Activated naive CD4-positive, alpha-beta T cell treated with anti-CD3 and anti-CD28 coated beads, Interleukin-2, amount 50 U/mL, for 16 hours (primary cell): Measurements from ENCODE around the gene PRX.
"Not testable (repeated sequence)": the region's sequence is repeated elsewhere in the genome, so short reads cannot be mapped to it uniquely, and the experiment has no call there.

Experiments
- DNase-seq: peaks from one replicate; pipeline ENCODE4 v3.0.0-alpha.2; 2020

The PRX gene

DNA sequence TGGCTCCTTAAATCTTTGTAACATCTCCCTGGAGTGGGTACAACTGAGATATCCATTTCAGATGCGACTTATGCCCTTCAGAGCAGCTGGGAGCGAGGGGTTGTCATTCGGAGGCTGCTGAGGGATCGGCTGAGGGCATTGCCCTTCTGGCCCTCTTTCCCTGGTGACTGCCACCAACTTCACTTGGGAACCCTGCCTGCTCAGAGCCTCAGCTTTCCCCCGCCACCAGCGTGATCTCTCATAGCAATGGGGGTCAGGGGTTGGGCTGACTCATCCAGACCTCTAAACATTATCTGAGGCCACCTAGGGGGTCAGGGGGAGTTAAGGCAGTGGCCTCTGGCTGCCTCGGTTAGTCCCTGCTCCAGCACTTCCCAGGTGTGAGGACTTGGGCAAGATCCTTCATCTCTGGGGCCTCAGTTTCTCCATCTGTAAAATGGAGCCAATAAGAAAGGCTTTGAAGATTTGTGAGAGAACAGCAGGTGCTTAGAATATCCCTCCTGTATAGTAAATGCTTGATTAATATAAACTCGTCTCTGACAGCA is 1.1 kb downstream of the PRX start:
- DNase-seq: no peak

DNA sequence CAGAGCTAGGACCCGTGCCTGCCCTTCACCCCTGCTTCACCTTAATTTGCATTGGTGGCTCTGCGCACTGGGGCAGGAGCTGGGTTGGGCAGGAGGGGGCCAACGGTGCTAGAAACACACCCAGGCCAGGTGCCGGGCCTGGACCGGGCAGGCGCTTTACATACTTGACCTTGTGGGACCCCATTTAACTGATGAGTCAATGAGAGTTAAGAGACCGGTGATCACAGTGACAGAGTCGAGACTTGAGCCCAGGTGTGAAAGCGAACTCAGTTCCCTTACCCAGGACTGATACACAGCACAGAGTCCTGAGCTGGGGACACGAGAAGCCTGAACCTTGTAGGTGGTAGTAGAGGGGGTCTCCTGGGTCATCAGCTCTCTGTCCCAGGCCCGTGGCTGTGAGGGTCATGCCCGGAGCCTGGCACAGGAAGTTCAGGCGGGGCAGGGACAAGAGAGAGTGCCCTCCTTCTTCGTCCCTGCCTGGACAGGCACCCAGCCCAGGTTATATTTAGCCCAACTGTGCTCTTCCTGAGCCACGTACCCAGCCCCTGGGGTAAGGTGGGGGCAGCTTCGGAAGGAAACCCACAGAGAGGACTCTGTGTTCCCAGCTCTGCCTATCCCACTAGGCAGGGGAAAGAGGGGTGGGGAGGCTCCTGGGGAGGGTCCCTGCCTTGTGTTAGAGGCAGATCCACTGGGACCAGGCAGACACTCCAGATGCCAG is 1.9 kb downstream of the PRX start:
- no peak for DNase-seq

DNA sequence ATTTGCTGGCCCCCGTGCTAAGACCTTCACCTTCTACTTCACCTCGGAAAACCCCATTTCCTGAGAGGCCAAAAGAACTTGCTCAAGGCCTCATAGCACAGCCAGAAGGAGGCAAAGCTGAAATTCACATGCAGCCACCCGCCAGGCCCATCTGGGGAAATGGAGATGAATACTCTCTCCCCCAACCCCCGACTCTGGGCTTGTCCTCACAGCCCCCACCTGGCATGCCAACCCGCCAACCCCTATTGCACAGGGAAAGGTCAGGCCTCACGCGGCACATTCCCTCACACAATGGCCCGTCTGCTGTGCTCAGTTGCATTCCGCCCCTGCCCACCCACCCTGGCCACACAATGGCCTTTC is 3.2 kb downstream of the PRX start:
- no peak for DNase-seq

DNA sequence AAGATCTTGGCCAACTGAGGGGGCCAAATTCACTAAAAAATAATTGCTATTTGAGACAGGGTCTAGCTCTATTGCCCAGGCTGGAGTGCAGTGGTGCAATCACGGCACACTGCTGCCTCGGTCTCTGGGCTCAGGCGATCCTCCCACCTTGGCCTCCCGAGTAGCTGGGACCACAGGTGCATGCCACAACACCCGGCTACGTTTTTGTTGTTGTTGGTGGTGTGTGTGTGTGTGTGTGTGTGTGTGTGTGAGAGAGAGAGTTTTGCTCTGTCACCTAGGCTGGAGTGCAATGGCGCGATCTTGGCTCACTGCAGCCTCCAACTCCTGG is 4.6 kb downstream of the PRX start:
- not testable (repeated sequence) for DNase-seq

DNA sequence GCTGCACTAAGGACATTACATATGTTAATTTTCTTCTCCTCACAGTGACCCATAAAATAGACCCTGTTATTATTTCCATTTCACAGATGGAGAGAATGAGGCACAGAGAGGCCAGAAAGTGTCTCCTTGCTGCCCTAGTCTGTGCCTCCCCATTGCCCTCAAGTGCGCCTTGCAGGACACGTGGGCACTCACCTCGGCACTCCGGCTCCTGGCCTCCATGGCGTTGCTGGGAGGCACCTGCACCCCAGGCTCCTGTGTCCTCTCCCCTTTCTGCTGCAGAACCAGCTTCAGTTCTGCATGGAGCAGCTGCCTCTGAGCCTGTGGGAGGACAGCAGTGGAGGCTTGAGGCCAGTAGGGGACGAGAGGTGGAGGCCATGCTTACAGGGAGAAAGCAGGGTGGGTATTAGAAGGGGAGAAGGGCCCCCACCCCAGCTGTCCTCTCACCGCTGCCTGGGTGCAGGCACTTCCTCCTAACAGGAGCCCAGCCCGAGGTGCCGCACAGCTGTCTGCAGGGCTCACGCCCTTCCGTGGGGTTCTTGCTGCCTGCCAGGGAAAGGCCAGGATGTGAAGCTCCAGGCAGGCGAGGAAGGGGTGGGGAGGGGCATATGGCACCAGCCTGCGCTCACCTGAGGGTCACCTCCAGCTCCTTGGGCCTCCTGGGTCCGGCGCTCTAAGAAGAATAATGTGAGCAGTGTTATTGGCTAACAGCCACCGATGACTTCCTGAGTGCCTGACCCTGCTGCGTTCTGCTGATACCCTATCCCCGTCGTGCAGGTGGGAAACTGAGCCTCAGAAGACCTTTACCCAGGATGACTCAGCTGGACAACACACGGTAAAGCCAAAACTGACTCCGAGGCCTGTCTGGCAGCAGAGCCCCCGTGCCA is 5.2 kb downstream of the PRX start:
- no peak for DNase-seq

DNA sequence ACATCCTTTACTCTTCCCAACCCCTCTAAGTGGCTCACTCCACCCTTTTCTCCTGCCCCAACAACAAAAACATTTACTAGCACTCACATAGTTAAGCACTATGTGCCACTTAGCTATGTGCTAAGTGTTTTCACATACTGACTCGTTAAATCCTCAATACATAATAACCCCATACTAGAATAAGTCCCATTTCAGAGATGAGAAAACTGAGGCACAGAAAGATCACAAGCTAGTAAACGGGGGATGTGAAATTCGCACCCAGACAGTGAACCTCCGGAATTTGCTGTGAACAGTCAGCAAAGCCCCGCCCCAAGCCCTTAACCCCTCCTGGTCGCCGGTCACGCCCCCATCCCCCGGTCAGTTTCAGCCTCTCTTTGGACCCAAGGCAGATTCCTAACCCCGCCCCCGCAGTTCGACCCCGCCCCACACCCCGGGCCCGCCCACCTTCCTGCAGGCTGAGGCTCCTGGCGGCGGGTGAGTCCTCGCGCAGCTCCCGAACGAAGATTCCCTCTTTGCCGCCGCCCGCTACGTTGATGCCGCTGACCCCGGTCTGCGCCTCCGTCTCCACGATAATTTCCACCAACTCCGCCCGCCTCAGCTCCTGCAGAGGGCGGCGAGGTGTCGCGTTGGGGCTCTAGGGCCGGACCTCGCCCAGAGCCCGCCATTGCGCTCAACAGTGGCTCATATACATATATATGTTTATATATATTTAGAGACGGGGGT is 9.8 kb downstream of the PRX start:
- peak; percentile 65 for DNase-seq

DNA sequence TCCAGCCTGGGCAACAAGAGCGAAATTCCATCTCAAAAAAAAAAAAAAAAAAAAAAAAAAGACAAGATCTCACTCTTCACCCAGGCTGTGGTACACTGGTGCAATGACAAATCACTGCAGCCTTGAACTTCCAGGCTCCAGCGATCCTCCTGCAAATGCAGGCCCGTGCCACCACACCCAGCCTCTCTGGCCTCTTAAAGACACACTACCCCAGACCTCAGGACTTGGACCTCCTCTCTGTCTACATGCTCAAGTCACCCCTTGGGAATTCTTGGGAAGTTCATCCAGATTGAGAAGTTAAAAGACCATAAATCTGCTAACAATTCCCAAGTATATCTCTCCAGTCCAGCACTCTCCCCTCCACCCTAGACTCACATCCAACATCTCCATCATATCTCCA is 12.6 kb downstream of the PRX start:
- no peak for DNase-seq

DNA sequence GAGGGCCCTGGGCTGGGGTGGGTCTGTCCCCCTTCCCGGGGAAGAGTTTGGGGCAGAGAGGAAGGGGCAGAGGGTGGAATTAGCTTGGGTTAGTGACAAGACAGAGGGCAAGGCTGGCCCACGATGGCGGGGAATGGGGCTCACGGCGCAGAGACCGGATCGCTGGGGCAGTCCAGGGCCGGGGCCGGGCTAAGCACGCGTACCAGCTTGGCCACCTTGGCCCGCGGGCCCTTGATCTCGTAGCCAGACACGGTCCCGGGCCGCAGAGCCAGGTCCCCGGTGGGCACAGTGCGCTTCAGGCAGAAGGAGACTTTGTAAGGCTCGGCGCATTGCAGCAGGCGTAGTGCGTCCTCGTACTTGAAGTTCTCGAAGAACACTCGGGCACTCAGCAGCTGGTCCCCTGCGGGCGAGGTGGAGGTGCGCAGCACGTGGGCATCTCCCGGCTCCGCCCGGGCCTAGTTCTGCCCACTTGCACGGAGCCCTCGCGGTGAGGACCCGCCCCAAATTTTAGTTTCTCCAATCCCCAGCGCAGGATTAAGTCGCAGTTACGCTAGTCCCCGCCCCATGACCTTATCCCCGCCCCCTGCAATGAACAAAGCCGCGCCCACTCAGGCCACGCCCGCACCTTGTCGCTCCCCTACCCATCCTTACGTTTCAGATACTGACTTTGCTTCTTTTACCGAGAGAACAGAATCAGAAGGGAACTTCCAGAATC is 14.6 kb downstream of the PRX start:
- DNase-seq: peak; percentile 77

DNA sequence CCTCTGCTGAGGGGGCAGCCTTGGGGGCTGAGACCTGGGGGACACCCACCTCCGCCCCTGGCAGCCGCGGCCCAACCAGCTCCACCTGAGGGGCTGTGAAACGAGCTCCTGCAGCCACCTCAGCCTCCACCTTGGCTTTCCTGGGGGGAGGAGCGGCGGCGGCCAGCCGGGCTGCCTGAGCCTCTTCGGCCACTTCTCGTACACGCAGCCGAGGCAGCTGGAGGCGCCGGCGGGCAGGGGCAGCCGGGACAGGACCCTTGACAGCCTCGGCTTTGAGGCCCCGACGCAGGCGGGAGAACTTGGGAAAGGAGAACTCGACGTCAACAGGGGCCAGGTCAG is 15.6 kb downstream of the PRX start:
- DNase-seq: no peak

DNA sequence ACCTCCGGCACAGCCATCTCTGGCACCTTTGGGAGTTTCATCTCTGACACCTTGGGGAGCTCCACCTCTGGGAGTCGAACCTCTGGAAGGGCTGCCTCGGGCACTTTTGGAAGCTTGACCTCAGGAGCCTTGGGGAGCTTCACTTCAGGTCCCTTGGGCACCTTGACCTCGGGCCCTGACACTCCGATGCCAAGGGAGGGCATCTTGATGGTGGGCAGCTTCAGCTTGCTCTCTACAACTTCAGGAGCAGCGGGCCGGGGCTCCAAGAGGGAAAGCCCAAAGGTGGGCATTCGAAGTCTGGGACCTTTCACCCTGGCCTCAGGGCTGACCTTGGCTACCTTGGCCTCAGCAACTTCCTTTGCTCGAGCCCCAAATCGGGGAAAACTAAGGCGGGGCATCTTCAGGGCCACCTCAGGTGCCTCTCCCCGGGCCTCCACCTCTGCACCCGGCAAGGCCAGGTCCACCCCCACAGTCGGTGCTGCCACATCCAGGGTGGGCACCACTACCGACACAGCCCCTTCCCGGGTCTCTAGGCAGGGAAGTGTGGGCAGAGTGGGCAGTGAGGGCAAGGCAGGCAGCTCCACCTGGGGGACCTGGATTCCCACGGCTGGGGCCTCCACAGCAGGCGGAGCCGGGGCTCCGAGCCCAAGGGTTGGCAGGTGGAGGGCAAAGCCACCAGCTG is 16.2 kb downstream of the PRX start:
- no peak for DNase-seq

DNA sequence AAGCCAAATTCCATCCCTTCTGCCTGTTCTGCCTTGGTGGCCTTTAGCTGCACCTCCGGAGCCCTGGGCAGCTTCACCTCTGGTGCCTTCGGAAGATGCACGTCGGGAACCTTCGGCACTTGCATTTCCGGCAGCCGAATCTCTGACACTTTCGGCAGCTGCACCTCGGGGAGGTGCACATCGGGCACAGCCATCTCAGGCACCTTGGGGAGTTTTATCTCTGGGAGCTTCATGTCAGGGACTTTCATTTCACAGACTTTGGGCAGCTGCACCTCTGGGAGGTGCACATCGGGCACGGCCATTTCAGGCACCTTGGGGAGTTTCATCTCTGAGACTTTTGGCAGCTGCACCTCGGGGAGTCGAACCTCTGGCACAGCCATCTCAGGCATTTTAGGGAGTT is 17.2 kb downstream of the PRX start:
- no peak for DNase-seq

DNA sequence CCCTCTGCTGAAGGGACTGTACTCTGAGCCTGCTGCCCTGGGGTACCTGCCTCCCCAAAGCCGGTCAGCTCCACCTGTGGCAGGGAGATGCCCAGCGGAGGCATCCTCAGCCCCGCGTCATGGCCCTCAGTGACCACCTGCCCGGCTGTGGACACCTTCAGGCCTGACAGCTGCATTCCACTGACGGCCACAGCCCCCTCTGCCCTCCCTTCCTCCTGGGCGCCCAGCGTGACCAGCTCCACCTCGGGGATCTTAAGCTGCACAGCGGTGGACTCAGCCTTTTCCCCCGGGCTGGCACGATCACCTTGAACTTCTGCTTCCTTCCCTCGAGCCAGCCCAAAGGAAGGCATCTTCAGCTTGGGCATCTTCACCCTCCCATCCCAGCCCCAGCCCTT is 18.4 kb downstream of the PRX start:
- no peak for DNase-seq

DNA sequence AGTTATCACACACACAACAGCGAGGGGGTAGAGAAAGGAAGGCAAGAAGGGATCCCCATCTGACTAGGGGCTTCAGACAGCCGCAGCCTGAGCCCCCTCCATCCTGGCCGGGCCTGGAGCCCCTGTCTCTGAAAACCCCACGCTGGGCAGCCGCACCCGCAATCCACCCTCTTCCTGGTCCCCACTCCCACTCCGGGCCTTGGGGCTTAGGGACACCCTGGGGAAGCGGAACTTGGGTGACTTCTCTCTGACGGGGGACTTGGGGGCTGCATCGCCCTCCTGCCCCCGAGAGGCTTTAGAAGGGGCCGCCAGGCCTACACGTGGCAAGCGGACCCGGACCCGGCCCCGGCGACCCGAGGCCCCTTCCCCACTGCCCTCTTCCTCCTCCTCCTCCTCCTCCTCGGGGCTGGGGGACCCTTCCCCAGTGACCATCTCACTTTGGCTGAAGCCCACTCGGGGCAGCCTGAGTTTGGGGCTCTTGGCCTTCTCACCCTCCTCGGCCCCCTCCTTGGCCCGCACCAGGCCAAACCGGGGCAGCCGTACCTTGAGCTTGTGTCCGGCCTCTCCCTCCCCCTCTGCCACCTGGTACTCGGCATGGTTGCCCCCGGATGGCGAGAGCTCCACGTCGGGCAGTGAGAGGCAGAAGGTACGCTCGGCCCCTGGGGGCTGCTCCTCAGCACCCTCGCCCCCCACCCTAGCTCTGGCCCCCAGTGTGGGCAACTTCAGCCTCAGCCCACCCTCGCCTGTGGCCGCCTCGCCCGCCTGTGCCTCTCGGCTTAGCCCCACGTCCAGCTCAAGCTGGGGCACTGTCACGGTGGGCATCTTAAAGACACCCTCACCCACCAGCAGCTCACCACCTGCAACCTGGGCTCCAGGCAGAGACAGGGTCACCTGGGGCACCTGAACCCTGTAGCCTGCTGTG is 19.0 kb downstream of the PRX start:
- no peak for DNase-seq

DNA sequence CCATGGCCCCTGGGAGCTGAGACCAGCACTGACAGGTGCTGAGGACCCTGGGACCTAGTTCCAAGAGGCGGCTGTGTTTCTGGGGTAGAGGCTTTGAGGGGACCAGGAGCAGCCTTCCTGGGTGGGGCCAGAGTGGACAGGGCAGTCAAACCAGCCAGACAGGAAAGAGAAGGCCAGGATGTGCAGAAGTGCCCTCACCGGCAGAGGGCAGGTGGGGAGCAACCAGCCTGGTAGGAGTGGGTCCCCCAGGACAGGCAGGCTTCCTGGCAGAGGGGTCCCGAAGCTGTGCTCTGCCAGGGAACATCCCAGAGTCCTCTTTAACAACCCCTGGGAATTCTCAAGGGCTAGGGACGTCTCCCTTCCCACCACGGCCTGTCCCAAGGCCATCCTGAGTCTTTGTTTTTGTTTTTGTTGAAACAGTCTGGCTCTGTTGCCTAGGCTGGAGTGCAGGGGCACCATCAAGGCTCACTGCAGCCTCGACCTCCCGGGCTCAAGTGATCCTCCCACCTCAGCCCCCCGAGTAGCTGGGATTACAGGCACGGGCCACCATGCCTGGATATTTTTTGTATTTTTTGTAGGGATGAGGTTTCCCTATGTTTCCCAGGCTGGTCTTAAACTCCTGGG is 20.2 kb downstream of the PRX start:
- no peak for DNase-seq

DNA sequence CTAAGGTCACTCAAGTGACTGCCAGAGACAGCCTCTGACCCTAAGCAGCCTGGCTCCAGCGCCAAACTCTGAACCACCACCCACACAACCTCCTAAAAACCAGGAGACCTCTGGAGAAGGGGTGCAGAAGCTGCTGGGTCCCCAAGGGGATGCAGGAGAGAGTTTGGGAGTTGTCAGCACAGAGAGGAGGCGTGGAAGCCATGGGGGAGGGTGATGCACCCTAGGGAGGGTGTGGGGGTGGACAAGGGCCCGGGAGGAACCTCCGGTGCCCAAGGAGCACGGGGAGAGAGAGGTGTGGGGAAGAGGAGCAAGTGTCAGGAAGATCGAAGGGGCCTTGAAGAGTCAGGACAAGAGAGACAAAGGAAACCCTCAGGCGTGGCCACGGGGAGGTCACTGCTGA is 21.1 kb downstream of the PRX start:
- no peak for DNase-seq

DNA sequence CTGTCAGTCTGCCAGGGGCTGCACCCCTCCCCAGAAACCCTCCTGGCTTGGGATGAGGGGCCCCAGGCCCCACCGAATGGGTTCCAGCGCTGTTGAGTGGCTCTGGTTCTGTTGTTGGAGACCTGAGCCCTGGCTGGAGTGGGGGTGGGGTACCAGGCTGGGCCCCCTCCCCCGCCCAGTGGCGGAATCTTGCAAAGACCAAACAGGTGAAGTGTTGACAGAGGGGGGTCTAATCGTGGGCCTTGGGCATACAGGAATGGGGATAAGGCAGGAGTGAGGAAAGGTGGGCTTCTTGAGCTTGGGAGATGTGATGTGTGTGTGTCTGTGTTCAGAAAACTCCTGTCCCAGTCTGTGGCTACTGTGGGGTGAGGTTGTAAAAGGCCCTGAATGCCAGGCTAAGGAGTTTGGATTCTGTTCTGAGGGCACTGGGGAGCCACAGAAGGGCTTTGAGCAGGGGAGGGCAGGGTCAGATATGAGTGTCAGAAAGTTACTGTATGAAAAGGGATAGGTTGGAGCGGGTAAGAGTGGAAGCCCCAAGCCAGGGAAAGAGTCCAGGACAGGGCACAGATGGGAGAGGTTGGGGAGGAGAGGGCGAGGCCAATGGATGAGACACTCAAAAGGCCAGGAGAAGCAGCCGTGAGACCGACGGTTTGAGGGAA is 23.0 kb downstream of the PRX start, which contains the start of gene HIPK4:
TSS of gene HIPK4 (minus strand) at position 98 of the 659 bp plus-strand sequence. CDS start 279 bp downstream, outside the sequence.
- no peak for DNase-seq

DNA sequence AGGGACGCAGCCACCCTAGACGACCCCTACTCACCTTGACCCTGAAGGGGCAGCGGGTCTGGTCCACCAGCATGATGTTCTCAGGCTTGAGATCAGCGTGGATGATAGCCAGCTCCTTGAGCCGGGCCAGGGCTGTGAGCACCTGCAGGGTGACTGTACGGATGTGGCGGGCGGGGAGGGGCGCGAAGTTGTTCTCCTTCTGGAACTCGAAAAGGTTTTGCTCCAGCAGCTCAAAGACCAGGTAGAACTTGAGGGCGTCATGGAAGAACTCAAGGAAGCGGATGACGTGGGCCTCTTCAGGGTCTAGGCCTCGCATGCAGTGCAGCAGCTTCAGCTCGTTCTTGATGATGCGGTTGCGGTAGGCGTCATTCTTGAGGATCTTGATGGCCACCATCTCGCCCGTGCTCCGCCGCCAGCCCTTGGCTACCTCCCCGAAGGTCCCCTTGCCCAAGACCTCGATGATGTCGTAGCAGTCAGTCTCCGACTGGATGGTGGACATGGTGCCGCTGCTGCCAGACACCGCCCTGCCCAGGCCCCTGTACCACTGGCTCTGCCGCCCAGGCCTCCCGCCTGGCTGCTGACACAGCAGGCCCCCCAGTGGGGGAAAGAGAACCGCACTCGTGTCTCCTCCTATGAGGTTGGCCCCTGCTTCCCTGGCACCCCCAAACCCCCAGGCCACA is 23.6 kb downstream of the PRX start:
- DNase-seq: no peak

DNA sequence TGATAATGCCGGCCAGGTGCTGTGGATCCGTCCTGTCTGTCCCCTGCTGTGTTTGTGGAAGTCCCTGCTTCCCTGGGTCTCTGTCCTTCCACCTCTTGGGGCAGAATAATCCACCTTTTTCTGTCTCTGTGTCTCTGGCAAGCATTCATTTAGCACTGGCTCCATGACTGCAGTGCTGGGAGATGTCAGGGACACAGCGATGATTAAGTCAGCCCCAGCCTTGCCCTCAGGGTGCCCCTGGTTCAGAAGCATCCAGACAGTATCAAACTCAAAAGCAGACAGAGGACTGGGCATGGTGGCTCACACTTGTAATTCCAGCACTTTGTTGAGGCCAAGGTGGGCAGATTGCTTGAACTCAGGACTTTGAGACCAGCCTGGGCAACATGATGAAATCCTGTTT is 24.7 kb downstream of the PRX start:
- no peak for DNase-seq

DNA sequence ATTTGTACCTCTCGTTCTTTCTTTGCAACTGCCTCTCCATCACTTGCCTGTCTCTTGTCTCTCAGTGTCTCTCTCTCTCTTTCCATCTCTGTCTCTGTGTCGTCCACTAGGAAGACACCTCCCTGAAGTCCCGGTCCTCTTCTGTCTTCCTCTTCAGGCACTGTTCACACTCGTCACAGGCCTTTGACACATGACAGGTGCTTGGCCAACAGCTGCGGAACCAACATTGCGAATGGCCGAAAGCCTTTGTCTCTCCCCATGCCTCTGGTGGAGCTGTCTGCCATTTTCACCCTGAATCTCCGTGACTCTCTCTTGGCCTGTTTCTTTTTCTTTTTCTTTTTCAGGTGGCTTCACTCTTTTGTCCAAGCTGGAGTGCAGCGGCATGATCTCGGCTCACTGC is 26.0 kb downstream of the PRX start:
- no peak for DNase-seq
